GM18861 (cell line): ENCODE results near the gene JPT1.
"Not testable (repeated sequence)": the region's sequence is repeated elsewhere in the genome, so short reads cannot be mapped to it uniquely, and the experiment has no call there.

Experiments
- ATAC-seq: cut with Tn5 transposase; IDR thresholded peaks from one replicate; pipeline ENCODE4 v1.9.1; 2021; ENCODE audit not compliant: unreplicated experiment

Gene JPT1

GRCh38 chr17:75154195-75155106 is at the start of gene JPT1:
JPT1 (minus strand) TSS chr17:75154512; CDS start chr17:75154397, 115 bp downstream.
- ATAC-seq, result peak; percentile 91

DNA sequence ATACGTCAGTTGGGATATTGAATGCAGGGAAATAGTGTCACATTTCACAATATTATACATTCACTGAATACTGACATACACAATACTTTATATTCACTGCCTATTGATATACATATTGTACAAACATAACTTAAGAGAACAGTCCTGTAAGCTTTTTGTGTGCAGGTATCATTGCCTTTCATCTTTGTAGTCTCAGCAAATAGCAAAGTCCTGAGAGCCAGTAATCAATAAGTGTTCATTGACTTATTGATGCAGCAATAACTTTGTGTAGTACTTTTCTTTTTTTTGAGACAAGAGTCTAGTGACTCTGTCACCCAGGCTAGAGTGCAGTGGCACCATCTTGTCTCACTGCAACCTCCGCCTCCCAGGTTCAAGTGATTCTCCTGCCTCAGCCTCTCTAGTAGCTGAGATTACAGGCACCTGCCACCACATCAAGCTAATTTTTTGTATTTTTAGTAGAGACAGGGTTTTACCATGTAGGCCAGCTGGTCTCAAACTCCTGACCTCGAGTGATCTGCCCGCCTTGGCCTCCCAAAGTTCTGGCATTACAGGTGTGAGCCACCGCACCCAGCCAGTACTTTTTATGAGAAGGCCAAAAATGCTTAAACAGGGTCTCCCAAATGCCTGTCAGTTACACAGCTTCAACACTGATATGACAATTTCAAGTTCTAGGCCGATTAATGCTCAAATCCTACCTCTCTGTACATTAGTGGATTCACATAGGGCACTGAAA is 45.7 kb upstream of the JPT1 start:
- no peak for ATAC-seq

DNA sequence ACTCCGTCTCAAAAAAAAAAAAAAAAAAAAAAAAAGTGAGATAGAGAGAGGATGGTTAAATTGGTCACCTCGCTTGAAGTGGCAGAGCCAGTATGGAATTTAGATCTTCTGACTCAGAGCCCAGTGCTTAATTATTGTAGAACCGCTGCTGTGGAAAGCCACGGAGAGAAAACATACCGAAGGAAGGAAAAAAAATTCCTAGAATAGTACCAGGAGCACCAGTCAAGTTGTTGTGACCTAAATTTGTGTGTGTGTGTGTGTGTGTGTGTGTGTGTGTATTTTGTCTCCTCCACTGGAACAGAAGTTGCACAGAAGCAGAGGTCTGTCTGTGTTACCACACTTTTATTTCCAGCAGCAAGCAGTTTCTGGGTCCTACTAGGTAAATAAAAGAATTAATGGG is 40.6 kb upstream of the JPT1 start:
- no peak for ATAC-seq

DNA sequence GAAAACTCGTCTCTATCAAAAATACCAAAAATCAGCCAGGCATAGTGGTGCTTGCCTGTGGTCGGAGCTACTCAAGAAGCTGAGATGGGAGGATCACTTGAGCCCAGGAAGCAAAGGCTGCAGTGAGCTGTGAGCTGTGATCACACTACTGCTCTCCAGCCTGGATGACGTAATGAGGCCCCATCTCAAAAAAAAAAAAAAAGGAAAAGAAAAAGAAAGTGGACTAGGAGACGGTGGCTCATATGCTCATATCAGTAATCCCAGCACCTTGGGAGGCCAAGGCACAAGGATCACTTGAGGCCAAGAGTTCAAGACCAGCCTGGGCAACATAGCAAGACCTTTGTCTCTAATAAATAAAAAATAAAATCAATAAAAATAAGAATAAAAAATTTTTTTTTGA is 37.3 kb upstream of the JPT1 start:
- no peak for ATAC-seq

DNA sequence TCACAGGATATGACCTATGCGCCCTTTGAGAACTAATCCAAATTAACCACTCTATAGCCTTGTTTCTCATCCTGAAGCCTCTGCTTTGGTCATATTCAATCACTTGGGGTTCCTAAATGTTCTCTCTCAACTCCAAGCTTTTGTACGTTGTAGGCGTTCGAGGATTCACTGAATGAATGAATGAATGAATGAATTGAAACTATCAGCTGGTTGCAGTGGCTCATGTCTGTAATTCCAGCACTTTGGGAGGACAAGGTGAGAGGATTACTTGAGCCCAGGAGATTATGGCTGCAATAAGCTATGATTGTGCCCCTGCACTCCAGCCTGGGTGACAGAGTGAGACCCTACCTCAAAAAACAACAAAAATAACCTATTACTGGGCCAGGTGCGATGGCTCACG is 34.3 kb upstream of the JPT1 start:
- ATAC-seq, result no peak

- no peak for ATAC-seq
Measured at GRCh38 chr17:75183999-75184884, 29.9 kb upstream of the JPT1 start.

- peak; percentile 71 for ATAC-seq
Measured at GRCh38 chr17:75182569-75183436, 28.5 kb upstream of the JPT1 start, which contains the start of gene SUMO2. SUMO2 (minus strand) TSS chr17:75182959; CDS start chr17:75182834, 125 bp downstream.

DNA sequence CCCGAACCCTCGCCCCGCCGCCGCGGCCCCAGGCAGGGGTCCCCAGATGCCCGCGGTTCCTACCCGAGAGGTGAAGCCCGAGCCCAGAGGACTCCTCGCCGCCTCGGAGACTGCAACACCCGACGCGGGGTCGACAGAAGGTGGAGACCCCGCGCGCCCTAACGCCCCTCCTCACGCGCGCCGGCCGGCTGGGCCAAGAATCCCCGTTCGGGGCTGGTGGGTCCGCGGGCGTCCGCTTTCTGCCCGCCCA is 27.9 kb upstream of the JPT1 start:
- ATAC-seq, result peak; percentile 9

DNA sequence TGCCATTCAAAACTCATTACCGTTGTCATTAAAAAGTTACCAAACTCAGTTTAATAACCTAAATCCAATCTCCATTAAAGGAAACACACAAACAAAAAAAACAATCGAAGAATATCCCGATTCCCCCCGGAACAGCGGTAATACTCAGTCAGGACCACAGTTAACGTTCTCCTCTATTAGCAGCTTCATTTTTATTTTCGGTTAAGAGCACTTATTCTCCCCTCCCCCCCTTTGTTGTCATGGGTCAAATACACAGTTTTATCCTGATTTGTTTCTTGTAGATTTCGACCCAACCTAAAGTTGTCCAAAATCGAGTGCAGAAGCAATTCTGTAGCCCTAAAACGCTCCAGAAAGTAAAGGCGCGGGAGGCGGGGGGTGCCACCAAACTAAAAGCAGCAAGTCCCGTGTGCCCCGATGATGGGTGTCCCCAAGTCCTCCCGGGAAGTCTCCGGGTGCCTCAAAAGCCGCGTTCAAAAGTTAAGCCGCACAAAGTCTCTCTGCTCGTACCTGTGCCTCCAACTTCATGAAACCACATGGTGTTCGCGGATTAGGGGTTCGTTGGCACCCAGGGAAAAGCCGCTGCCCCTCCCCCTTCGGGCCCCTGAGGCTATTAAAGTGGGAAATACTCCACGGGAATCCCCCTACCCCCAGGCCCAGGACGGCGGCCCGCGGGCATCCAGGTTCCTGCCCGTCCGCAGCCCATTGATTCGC is 27.5 kb upstream of the JPT1 start:
- no peak for ATAC-seq

GRCh38 chr17:75181110-75181509 is 26.8 kb upstream of the JPT1 start:
- ATAC-seq, result no peak

- ATAC-seq, result no peak
Measured at GRCh38 chr17:75178453-75178852, 24.1 kb upstream of the JPT1 start.

DNA sequence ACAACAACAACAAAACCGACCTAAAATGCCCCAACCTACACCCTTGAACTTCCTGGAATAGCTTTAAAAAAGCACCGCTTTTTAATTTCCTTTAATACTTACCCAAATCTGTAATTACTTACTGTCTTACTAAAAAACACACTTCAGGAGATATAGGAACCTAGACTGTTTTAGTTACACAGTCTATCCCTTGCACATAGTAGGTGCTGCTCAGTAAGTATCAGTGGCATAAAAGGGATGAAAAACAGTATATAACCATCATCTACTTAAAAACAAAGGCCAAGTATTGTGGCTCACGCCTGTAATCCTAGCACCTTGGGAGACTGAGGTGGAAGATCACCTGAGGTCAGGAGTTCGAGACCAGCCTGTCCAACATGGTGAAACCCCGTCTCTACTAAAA is 22.3 kb upstream of the JPT1 start:
- ATAC-seq, result no peak

GRCh38 chr17:75174996-75175395 is 20.7 kb upstream of the JPT1 start:
- no peak for ATAC-seq

GRCh38 chr17:75173526-75173925 is 19.2 kb upstream of the JPT1 start:
- no peak for ATAC-seq

DNA sequence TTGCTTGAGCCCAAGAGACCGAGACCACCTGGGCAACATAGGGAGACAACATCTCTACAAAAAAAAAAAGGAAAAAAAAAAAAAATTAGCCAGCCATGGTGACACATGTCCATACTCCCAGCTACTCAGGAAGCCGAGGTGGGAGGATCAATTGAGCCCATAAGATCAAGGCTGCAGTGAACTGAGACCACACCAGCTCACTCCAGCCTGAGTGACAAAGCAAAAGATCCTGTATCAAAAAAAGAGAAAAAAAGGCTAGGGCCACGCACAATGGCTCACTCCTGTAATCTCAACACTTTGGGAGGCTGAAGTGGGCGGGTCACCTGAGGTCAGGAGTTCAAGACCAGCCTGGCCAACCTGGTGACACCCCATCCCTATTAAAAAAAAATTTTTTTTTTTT is 14.7 kb upstream of the JPT1 start:
- ATAC-seq, result no peak

DNA sequence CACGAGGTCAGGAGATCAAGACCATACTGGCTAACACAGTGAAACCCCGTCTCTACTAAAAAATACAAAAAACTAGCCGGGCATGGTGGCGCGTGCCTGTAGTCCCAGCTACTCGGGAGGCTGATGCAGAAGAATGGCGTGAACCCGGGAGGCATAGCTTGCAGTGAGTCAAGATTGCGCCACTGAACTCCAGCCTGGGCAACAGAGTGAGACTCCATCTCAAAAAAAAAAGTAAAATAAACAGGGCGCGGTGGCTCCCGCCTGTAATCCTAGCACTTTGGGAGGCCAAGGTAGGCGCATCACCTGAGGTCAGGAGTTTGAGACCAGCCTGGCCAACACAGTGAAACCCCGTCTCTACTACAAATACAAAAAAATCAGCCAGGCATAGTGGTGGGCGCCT is 10.3 kb upstream of the JPT1 start:
- not testable (repeated sequence) for ATAC-seq

- ATAC-seq, result no peak
Measured at GRCh38 chr17:75163074-75163473, 8.8 kb upstream of the JPT1 start.

GRCh38 chr17:75160211-75160610 is 5.9 kb upstream of the JPT1 start:
- no peak for ATAC-seq

DNA sequence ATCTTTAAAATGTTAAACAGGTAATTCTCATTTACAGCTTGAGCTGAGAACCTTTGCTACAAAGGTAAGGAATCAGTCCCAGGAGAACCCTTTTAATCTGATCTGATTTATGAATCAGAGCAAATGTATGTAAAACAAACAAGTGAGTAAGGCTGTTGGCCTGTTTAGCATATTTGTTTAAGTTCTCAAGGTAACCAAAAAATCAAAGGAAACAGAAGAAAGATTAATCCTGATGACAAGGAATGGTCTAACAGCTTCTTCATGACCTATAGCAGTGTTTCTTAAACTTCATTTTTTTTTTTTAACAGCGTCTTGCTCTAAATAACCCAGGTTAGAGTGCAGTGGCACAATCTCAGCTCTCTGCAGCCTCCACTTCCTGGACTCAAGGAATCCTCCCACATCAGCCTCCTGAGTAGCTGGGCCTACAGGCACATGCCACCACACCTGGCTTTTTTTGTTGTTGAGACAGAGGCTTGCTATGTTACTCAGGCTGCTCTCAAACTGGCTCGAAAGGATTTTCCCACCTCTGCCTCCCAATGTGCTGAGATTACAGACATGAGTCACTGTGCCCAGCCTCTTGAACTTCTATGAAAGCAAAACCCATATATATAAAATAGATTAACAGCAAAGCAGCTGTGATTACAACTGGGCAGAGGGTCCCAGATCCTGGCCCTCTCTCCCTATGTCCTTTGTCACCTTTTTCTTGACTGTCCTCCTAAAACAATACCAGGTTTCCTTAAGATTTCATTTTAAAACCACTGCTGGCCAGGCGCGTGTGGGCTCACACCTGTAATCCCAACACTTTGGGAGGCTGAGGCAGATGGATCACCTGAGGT is 5.1 kb upstream of the JPT1 start:
- ATAC-seq, result no peak
